HepG2 (cell line): ENCODE measurements around the gene SMAD3. TPM values are rescaled to one million over a fixed set of nuclear protein-coding genes. Genes with fewer than 3 reads are reported as not detected.

Source experiments
- ATAC-seq: fragments of 200-7000 bp; cut with Tn5 transposase; 3 replicates; pipeline ENCODE4 v1.9.1; 2020; ENCODE audit warnings: mild to moderate bottlenecking, moderate library complexity
- BruUV-seq: library from RNA; stranded (reverse); fragments of 400-500 nt; replicated peaks from 2 replicates; lab custom pipeline; 2021; lab: Mats Ljungman, UMichigan
- CTCF ChIA-PET: fragments of 300-600 bp; formaldehyde crosslinking; extraction: SDS; loops from one replicate; lab custom pipeline; 2021; ENCODE audit warnings: low total read pairs, inconsistent platforms, low intra/inter-chr PET ratio; lab: Yijun Ruan, JAX
- POLR2A ChIA-PET: fragments of 350-600 bp; sonication (Branson Sonifier 250); formaldehyde crosslinking; loops from one replicate; lab custom pipeline; 2020; ENCODE audit warnings: antibody characterized with exemption, inconsistent platforms; lab: Yijun Ruan, JAX
- DNase-seq: peaks from one replicate; pipeline ENCODE4 v3.0.0-alpha.2; 2015; ENCODE audit warnings: low spot score
- FAIRE-seq: peaks from 3 replicates; lab custom pipeline; 2011; peaks lifted over from hg19 to GRCh38; lab: Jason Lieb, UNC
- H2AFZ ChIP-seq: one replicate; pipeline ENCODE4 v1.6.1; 2011; ENCODE audit warnings: low read length, inconsistent platforms
- H3K27ac ChIP-seq: fragments of 300-600 bp; 3 replicates; pipeline ENCODE4 v1.8.0; 2011; ENCODE audit warnings: mixed run types, mild to moderate bottlenecking, mixed read lengths, low read length, inconsistent platforms; ENCODE audit not compliant: insufficient read depth; ENCODE audit errors: extremely low read length
- H3K27me3 ChIP-seq, 2 experiments: fragments of 200-600 bp in 1 of 2; 2 replicates in 1 of 2; 3 replicates in 1 of 2; pipeline versions ENCODE4 v1.6.0 to v1.8.0; 2011; ENCODE audit warnings: low read length in 2 of 2, mild to moderate bottlenecking in 2 of 2, moderate library complexity in 2 of 2, inconsistent platforms in 1 of 2; ENCODE audit not compliant: insufficient read depth in 2 of 2, control insufficient read depth in 1 of 2
- H3K36me3 ChIP-seq, 2 experiments: fragments of 200-600 bp in 1 of 2; replicated peaks in 1 of 2; 2 replicates in 1 of 2; 3 replicates in 1 of 2; pipeline versions ENCODE4 v1.5.1 to v1.8.0; 2011; ENCODE audit warnings: low read length in 2 of 2, inconsistent platforms in 1 of 2; ENCODE audit not compliant: insufficient read depth in 2 of 2, control insufficient read depth in 1 of 2
- H3K4me1 ChIP-seq: 2 replicates; pipeline ENCODE4 v1.5.1; 2012; ENCODE audit warnings: low read length, inconsistent platforms; ENCODE audit not compliant: insufficient read depth
- H3K4me2 ChIP-seq: 2 replicates; pipeline ENCODE4 v1.6.0; 2011; ENCODE audit warnings: low read depth, low read length, inconsistent platforms
- H3K4me3 ChIP-seq, 3 experiments: fragments of 200-600 bp in 1 of 3; sonication (generic), shearing (Covaris generic) in 1 of 3; replicated peaks in 1 of 3; 2 replicates each; pipeline ENCODE4 v1.5.1; 2011 to 2016; ENCODE audit warnings: low read length in 3 of 3, inconsistent platforms in 2 of 3, low read depth in 2 of 3, mild to moderate bottlenecking in 2 of 3, control low read depth in 1 of 3, mixed read lengths in 1 of 3; ENCODE audit not compliant: insufficient read depth in 1 of 3
- H3K79me2 ChIP-seq: one replicate; pipeline ENCODE4 v1.6.1; 2011; ENCODE audit warnings: low read length, inconsistent platforms; ENCODE audit not compliant: insufficient read depth
- H3K9ac ChIP-seq: 2 replicates; pipeline ENCODE4 v1.6.0; 2011; ENCODE audit warnings: mild to moderate bottlenecking, low read depth, low read length, inconsistent platforms; ENCODE audit not compliant: insufficient read depth
- H3K9me3 ChIP-seq: 2 replicates; pipeline ENCODE4 v1.5.1; 2012; ENCODE audit warnings: mild to moderate bottlenecking, low read length
- H4K20me1 ChIP-seq: 2 replicates; pipeline ENCODE4 v1.6.0; 2011; ENCODE audit warnings: inconsistent platforms, mild to moderate bottlenecking, low read length, moderate library complexity; ENCODE audit not compliant: insufficient read depth
- FOXO1 ChIP-seq: sonication (generic); formaldehyde crosslinking; IDR thresholded peaks from 2 replicates; pipeline ENCODE4 v1.4.0; 2020; ENCODE audit warnings: missing genetic modification reagents
- MLLT10 ChIP-seq: sonication (generic); formaldehyde crosslinking; IDR thresholded peaks from 2 replicates; pipeline ENCODE4 v1.4.0; 2020; ENCODE audit warnings: missing genetic modification reagents
- POLR2G ChIP-seq: fragments of 200-400 bp; formaldehyde crosslinking; IDR thresholded peaks from 2 replicates; pipeline ENCODE4 v1.6.1; 2018; ENCODE audit warnings: mild to moderate bottlenecking, low read depth, low read length, moderate library complexity
- RBFOX2 ChIP-seq: fragments of 200-400 bp; formaldehyde crosslinking; IDR thresholded peaks from 2 replicates; pipeline ENCODE4 v1.6.1; 2017; ENCODE audit warnings: low read depth, mild to moderate bottlenecking, low read length
- RBM22 ChIP-seq: fragments of 200-400 bp; formaldehyde crosslinking; optimal IDR thresholded peaks from 2 replicates; pipeline ENCODE3; 2017; ENCODE audit warnings: mild to moderate bottlenecking, low read length, moderate library complexity
- SMAD1 ChIP-seq: sonication (generic); formaldehyde crosslinking; IDR thresholded peaks from 2 replicates; pipeline ENCODE4 v1.4.0; 2020; ENCODE audit warnings: missing genetic modification reagents, low read depth, mild to moderate bottlenecking, borderline replicate concordance
- SOX5 ChIP-seq: IDR thresholded peaks from 2 replicates; pipeline ENCODE4 v1.6.1; 2016; ENCODE audit warnings: borderline replicate concordance
- ZFP1 ChIP-seq: IDR thresholded peaks from 2 replicates; pipeline ENCODE4 v1.6.1; 2016
- ZMAT3 ChIP-seq: sonication (generic); formaldehyde crosslinking; conservative IDR thresholded peaks from 2 replicates; pipeline ENCODE4 v1.7.0; 2021; ENCODE audit warnings: missing genetic modification reagents
- ZNF234 ChIP-seq: sonication (generic); formaldehyde crosslinking; conservative IDR thresholded peaks from 2 replicates; pipeline ENCODE4 v1.5.1; 2020; ENCODE audit warnings: mild to moderate bottlenecking, missing genetic modification reagents
- ZNF468 ChIP-seq: sonication (generic); formaldehyde crosslinking; IDR thresholded peaks from 2 replicates; pipeline ENCODE4 v1.8.0; 2022; ENCODE audit warnings: mild to moderate bottlenecking, moderate library complexity, missing genetic modification reagents
- ZNF792 ChIP-seq: IDR thresholded peaks from 2 replicates; pipeline ENCODE4 v1.6.1; 2016
- WGBS: methylation state at CpG from one replicate; pipeline ENCODE4 v1.1.6; 2017; ENCODE audit warnings: low lambda C conversion rate; 5-methylcytosine and 5-hydroxymethylcytosine counted together
- in situ Hi-C: cut with HindIII; loops from 2 replicates; pipeline ENCODE4 v1.10.0; 2017; ENCODE audit warnings: low pct_unique_long_range_greater_than_20kb; ENCODE audit not compliant: extremely low pct_ligation_motif_present
- intact Hi-C: fragments of 100-400 bp; cut with micrococcal nuclease; formaldehyde crosslinking; loops from one replicate; pipeline ENCODE4 v1.10.0; 2022; ENCODE audit not compliant: unreplicated experiment
- polyA plus RNA-seq, 8 experiments: library from polyadenylated mRNA; depleted of rRNA in 3 of 8; stranded (reverse) in 7 of 8; unstranded in 1 of 8; fragments of >200 nt; fragmentation: Illumina TruSeq in 4 of 8; extraction: Trizol in 4 of 8; gene quantifications; 2 replicates each; pipeline versions ENCODE4 v1.2.1 to v1.2.3, GENCODE V29; 2011 to 2016; ENCODE audit warnings: low read depth in 4 of 8, missing spikeins in 1 of 8, mixed read lengths in 1 of 8; ENCODE audit not compliant: insufficient read depth in 1 of 8
- total RNA-seq, 5 experiments: library from RNA; depleted of rRNA; stranded (reverse); fragments of >200 nt; fragmentation: Illumina TruSeq; extraction: Trizol; gene quantifications; 2 replicates each; pipeline ENCODE4 v1.2.3, GENCODE V29; 2016; ENCODE audit warnings: low read depth in 1 of 5

The SMAD3 gene
- total and polyA plus RNA-seq, 2 of the 13 experiments (the other 11 are each of a cell fraction or from before 2014, with no cell fraction given), result 8.6 to 56.3 TPM

DNA sequence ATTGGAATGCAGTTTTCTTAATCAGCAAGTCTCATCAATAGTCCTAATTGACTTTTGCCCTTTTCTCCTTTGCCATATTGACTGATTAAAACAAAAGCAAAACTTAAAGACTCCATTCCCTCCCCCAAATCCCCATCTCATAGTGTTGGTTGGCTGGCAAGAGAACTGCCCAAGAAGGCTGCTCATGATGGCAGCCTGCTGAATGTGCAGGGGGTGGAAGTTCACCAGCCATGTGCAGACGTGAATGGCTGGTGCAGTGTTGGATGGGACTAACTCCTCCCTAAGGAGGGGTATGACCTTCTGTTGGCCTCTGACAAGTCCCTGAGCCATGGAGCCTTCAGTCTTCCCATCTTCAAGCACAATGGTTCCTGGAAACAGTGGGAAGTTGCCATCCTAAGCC lies 7.0 kb downstream of the SMAD3 start:
- ATAC-seq, result no peak
- Histone ChIP-seq H3K4me2 (no peak overlapping the region), H2AFZ (no peak overlapping the region), H3K9ac (no peak overlapping the region), H3K9me3 (no peaks in the 10 kb centered on the region), H3K79me2 (peaks cover 94% of the 10 kb centered on the region), H3K27me3 (no peaks in the 10 kb centered on the region), H3K4me3 (no peak overlapping the region), H3K4me1 (peaks cover 99% of the 10 kb centered on the region), H4K20me1 (peaks cover 58% of the 10 kb centered on the region), H3K36me3 (peaks cover 16 to 29% of the 10 kb centered on the region in 2 experiments), H3K27ac (no peak overlapping the region)
- in situ Hi-C loops, result no loop called here
- WGBS, result 75% methylated on average over 1 of the region's 1 CpG
- POLR2A ChIA-PET, result interaction anchor here (1.2 to 5.0 kb wide), 5 partner anchors 8 to 47 kb away, joined by 3 to 31 read pairs (median 5); partner anchors contain the start of gene SMAD3
- no peak for DNase-seq
- intact Hi-C loops, result no loop called here
- CTCF ChIA-PET, result no interaction called here
- TF ChIP-seq RBM22 (peak; percentile 20), FOXO1 (CRISPR knock-in tag) (no peak), RBFOX2 (0 out of 2 replicates have a peak, but pooled peaks have one; percentile 21)
- FAIRE-seq, result no peak
- no TSS peak for BruUV-seq

DNA sequence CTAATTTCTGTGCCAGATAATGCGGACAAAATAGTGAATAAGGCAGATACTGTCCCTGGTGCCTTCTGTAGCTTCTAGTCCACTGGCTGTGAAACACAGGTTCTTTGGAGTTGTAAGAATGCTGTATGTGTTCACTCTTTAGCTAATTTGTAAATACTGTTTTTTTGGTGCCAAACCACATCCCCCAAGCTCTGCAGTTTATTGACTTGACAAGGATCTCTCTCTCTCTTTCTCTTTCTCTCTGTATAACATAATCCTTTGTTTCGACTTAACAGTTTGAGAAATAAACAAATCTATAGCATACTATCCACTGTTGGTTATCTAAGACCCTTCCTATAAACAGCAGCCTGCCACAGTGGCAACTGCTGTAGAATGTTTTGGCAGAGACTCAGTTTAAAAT lies 7.6 kb downstream of the SMAD3 start:
- H3K4me3 ChIP-seq, result no peak overlapping the region
- ChIA-PET CTCF (no interaction called here), POLR2A (interaction anchor here (1.2 to 5.0 kb wide), 3 partner anchors 8 to 32 kb away, joined by 3 to 31 read pairs (median 5); partner anchors contain the start of gene SMAD3)
- no peak overlapping the region for H3K4me2 ChIP-seq
- H3K9ac ChIP-seq, result no peak overlapping the region
- TF ChIP-seq ZMAT3 (CRISPR knock-in tag) (no peak), ZNF234 (CRISPR knock-in tag) (no peak), SMAD1 (no peak), ZNF468 (no peak), ZFP1 (CRISPR knock-in tag) (no peak), SOX5 (CRISPR knock-in tag) (no peak), MLLT10 (CRISPR knock-in tag) (no peak), ZNF792 (CRISPR knock-in tag) (no peak), POLR2G (0 out of 2 replicates have a peak, but pooled peaks have one; percentile 15)
- FAIRE-seq (no peak), ATAC-seq (no peak), DNase-seq (no peak)
- no peaks in the 10 kb centered on the region for H3K27me3 ChIP-seq
- BruUV-seq, result no TSS peak
- intact Hi-C loops, result no loop called here
- H2AFZ ChIP-seq, result no peak overlapping the region
- no peak overlapping the region for H3K27ac ChIP-seq
- H3K79me2 ChIP-seq, result peaks cover 94% of the 10 kb centered on the region
- H3K4me1 ChIP-seq, result peaks cover 99% of the 10 kb centered on the region
- peaks cover 21 to 29% of the 10 kb centered on the region in 2 experiments for H3K36me3 ChIP-seq
- in situ Hi-C loops, result no loop called here
- peaks cover 57% of the 10 kb centered on the region for H4K20me1 ChIP-seq
- no peaks in the 10 kb centered on the region for H3K9me3 ChIP-seq
- WGBS, result 82% methylated on average over 2 of the region's 2 CpGs
